GM19238 (cell line): ENCODE data around the gene PPFIA1.

Experiments used
- DNase-seq: peaks from one replicate; pipeline ENCODE4 v3.0.0; 2011; ENCODE audit warnings: low spot score; ENCODE audit not compliant: insufficient read length

PPFIA1 gene

GRCh38 chr11:70270104-70270876, at the start of gene PPFIA1:
TSS of gene PPFIA1 (plus strand) at chr11:70270690. CDS start at chr11:70272173, 1,483 bp downstream.
- DNase-seq = peak; percentile 96

- DNase-seq = no peak
These were observed 49.6 kb upstream of the PPFIA1 start for GRCh38 chr11:70220920-70221319.

- no peak for DNase-seq
These were observed 44.8 kb upstream of the PPFIA1 start for GRCh38 chr11:70225681-70226177.

- no peak for DNase-seq
These were observed 44.3 kb upstream of the PPFIA1 start for GRCh38 chr11:70226183-70226582.

GRCh38 chr11:70226967-70227366, 43.5 kb upstream of the PPFIA1 start:
- DNase-seq = no peak

GRCh38 chr11:70229737-70230136, 40.8 kb upstream of the PPFIA1 start:
- DNase-seq = no peak

GRCh38 chr11:70230151-70230839, 40.2 kb upstream of the PPFIA1 start:
- DNase-seq = no peak

- DNase-seq = no peak
These were observed 39.4 kb upstream of the PPFIA1 start for GRCh38 chr11:70230840-70231710.

- DNase-seq = no peak
These were observed 37.5 kb upstream of the PPFIA1 start for GRCh38 chr11:70233034-70233433.

- no peak for DNase-seq
These were observed 37.0 kb upstream of the PPFIA1 start for GRCh38 chr11:70233511-70233934.

- DNase-seq = no peak
These were observed 36.5 kb upstream of the PPFIA1 start for GRCh38 chr11:70233962-70234361.

- DNase-seq = no peak
These were observed 30.2 kb upstream of the PPFIA1 start for GRCh38 chr11:70240337-70240736.

- DNase-seq = no peak
These were observed 28.8 kb upstream of the PPFIA1 start for GRCh38 chr11:70241709-70242108.

GRCh38 chr11:70242885-70243284, 27.6 kb upstream of the PPFIA1 start:
- no peak for DNase-seq

GRCh38 chr11:70243912-70244652, 26.4 kb upstream of the PPFIA1 start:
- DNase-seq = no peak

- no peak for DNase-seq
These were observed 25.8 kb upstream of the PPFIA1 start for GRCh38 chr11:70244698-70245097.

- no peak for DNase-seq
These were observed 24.3 kb upstream of the PPFIA1 start for GRCh38 chr11:70246196-70246595.

GRCh38 chr11:70247042-70247709, 23.3 kb upstream of the PPFIA1 start:
- no peak for DNase-seq

- DNase-seq = no peak
These were observed 22.8 kb upstream of the PPFIA1 start for GRCh38 chr11:70247710-70248072.

GRCh38 chr11:70250876-70251658, 19.4 kb upstream of the PPFIA1 start:
- DNase-seq = no peak
